Mesenchymal stem cell (in vitro differentiated cells and primary cell): ENCODE results near the gene FAAP100.

Experiments used
- DNase-seq: peaks from one replicate; pipeline ENCODE4 v3.0.0-alpha.2; 2013
- H2AFZ ChIP-seq: one replicate; pipeline ENCODE4 v1.6.1; 2013; ENCODE audit warnings: low read depth, mild to moderate bottlenecking, control low read depth, inconsistent platforms, low read length, moderate library complexity
- H2AK5ac ChIP-seq: 2 replicates; pipeline ENCODE4 v1.6.1; 2013; ENCODE audit warnings: low read length, moderate library complexity, mild to moderate bottlenecking, inconsistent platforms; ENCODE audit not compliant: severe bottlenecking
- H2BK120ac ChIP-seq: one replicate; pipeline ENCODE4 v1.6.1; 2013; ENCODE audit warnings: low read depth, mild to moderate bottlenecking, inconsistent platforms, low read length, moderate library complexity
- H2BK12ac ChIP-seq, 2 experiments: one replicate each; pipeline ENCODE4 v1.6.1; 2013; ENCODE audit warnings: inconsistent platforms in 2 of 2, low read length in 2 of 2, mild to moderate bottlenecking in 2 of 2, moderate library complexity in 2 of 2, control low read depth in 1 of 2
- H2BK15ac ChIP-seq: one replicate; pipeline ENCODE4 v1.6.1; 2013; ENCODE audit warnings: mild to moderate bottlenecking, low read depth, inconsistent platforms; ENCODE audit not compliant: poor library complexity, severe bottlenecking
- H2BK5ac ChIP-seq: 2 replicates; pipeline ENCODE4 v1.6.1; 2013; ENCODE audit warnings: low read depth, mild to moderate bottlenecking, low read length, control low read depth, inconsistent platforms; ENCODE audit not compliant: poor library complexity, severe bottlenecking
- H3K14ac ChIP-seq, 2 experiments: one replicate each; pipeline ENCODE4 v1.6.1; 2013; ENCODE audit warnings: inconsistent platforms in 2 of 2, low read length in 2 of 2, control low read depth in 1 of 2, mild to moderate bottlenecking in 1 of 2, moderate library complexity in 1 of 2
- H3K18ac ChIP-seq, 2 experiments: one replicate each; pipeline ENCODE4 v1.6.1; 2013; ENCODE audit warnings: inconsistent platforms in 2 of 2, low read length in 2 of 2, control low read depth in 1 of 2, low read depth in 1 of 2, mild to moderate bottlenecking in 1 of 2
- H3K23ac ChIP-seq, 2 experiments: one replicate each; pipeline ENCODE4 v1.6.1; 2013; ENCODE audit warnings: inconsistent platforms in 2 of 2, low read length in 2 of 2, mild to moderate bottlenecking in 2 of 2, moderate library complexity in 2 of 2, control low read depth in 1 of 2
- H3K27ac ChIP-seq: 2 replicates; pipeline ENCODE4 v1.5.1; 2013; ENCODE audit warnings: mild to moderate bottlenecking, moderate library complexity, low read length, control low read depth, inconsistent platforms; ENCODE audit not compliant: poor library complexity, severe bottlenecking
- H3K27me3 ChIP-seq, 2 experiments: 2 replicates each; pipeline versions ENCODE4 v1.6.1 to v1.7.0; 2013; ENCODE audit warnings: low read length in 2 of 2, mild to moderate bottlenecking in 2 of 2, moderate library complexity in 2 of 2, control low read depth in 1 of 2, inconsistent platforms in 1 of 2; ENCODE audit not compliant: control insufficient read depth in 1 of 2, insufficient read depth in 1 of 2
- H3K36me3 ChIP-seq, 2 experiments: 2 replicates each; pipeline versions ENCODE4 v1.6.1 to v1.7.0; 2013; ENCODE audit warnings: low read length in 2 of 2, control low read depth in 1 of 2, inconsistent platforms in 1 of 2, low read depth in 1 of 2, mild to moderate bottlenecking in 1 of 2; ENCODE audit not compliant: insufficient read depth in 2 of 2, control insufficient read depth in 1 of 2
- H3K4ac ChIP-seq, 2 experiments: one replicate each; pipeline ENCODE4 v1.6.1; 2013; ENCODE audit warnings: inconsistent platforms in 2 of 2, low read length in 2 of 2, mild to moderate bottlenecking in 2 of 2, moderate library complexity in 2 of 2, control low read depth in 1 of 2, low read depth in 1 of 2
- H3K4me1 ChIP-seq: 2 replicates; pipeline ENCODE4 v1.6.1; 2013; ENCODE audit warnings: low read depth, low read length, control low read depth; ENCODE audit not compliant: control insufficient read depth, insufficient read depth
- H3K4me2 ChIP-seq: 2 replicates; pipeline ENCODE4 v1.6.1; 2013; ENCODE audit warnings: low read length, mild to moderate bottlenecking, inconsistent platforms; ENCODE audit not compliant: poor library complexity, severe bottlenecking
- H3K4me3 ChIP-seq, 2 experiments: 2 replicates each; pipeline versions ENCODE4 v1.5.1 to v1.7.0; 2013; ENCODE audit warnings: low read length in 2 of 2, mild to moderate bottlenecking in 2 of 2, control low read depth in 1 of 2, low read depth in 1 of 2; ENCODE audit not compliant: insufficient read depth in 1 of 2
- H3K79me1 ChIP-seq: replicated peaks from 2 replicates; pipeline ENCODE4 v1.6.1; 2013; ENCODE audit warnings: mild to moderate bottlenecking, control low read depth, low read length, inconsistent platforms; ENCODE audit not compliant: poor library complexity, severe bottlenecking
- H3K9ac ChIP-seq: 2 replicates; pipeline ENCODE4 v1.7.0; 2013; ENCODE audit warnings: mild to moderate bottlenecking, low read length, moderate library complexity
- H3K9me3 ChIP-seq: 2 replicates; pipeline ENCODE4 v1.7.0; 2013; ENCODE audit warnings: mild to moderate bottlenecking, low read length; ENCODE audit not compliant: control insufficient read depth
- H4K8ac ChIP-seq: one replicate; pipeline ENCODE4 v1.6.1; 2013; ENCODE audit warnings: inconsistent platforms, mild to moderate bottlenecking, low read length, moderate library complexity
- H4K91ac ChIP-seq: one replicate; pipeline ENCODE4 v1.6.1; 2013; ENCODE audit warnings: mild to moderate bottlenecking, low read length, inconsistent platforms
- WGBS: methylation state at CpG from one replicate; pipeline ENCODE4 v1.1.7; 2013; ENCODE audit warnings: mixed read lengths; 5-methylcytosine and 5-hydroxymethylcytosine counted together

The FAAP100 gene

DNA sequence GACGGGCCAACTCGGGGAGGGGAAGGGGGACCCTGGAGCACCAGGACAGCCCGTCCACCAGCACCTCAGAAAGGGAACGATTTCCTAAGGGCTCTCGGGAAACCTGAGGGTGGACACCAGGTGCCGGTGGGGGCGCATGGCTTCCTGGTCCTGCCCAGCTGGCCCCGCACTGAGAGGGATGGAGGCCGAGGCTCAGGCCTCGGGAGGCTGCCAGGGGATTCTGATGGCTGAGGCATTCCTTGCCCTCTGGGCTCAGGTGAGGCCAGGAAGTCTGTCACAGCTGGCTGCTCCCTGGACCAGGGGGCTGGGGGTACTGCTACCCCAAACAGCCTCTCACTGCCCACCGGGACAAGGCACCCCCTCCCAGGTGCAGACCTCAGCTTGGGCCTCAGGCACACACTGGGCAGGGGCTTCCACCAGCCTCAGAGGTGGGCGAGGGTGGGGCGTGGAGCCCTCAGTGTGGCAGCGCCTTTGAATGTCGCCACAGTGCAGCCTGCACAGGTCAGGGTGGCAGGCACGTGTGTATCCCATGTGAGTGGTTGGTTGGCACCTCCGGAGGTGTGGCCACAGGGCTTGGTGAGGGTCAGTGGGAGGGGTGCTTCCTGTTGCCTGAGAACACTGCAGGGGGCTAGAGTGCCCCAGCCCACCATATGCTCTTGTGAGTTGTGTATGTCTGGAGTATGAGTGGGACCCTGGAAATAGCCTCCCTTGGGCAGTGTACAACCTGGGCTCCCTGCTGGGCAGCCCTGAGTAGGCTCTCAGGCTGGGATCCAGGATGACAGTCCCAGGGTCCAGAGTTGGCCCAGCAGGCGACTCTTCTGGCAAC lies 27.9 kb downstream of the FAAP100 start:
- Histone ChIP-seq H3K14ac (peak overlapping the region in 1 of 2 experiments; percentile 44), H3K27ac (no peak overlapping the region), H3K4ac (no peak overlapping the region), H3K4me3 (no peak overlapping the region), H3K27me3 (peaks cover 0 to 47% of the 10 kb centered on the region in 2 experiments), H2BK15ac (no peak overlapping the region), H2AK5ac (peak overlapping the region; percentile 62), H4K91ac (peak overlapping the region; percentile 70), H3K9ac (no peak overlapping the region), H3K18ac (no peak overlapping the region), H4K8ac (no peak overlapping the region), H2AFZ (no peak overlapping the region), H3K9me3 (no peaks in the 10 kb centered on the region), H2BK5ac (no peak overlapping the region), H3K23ac (no peak overlapping the region), H3K4me2 (no peak overlapping the region), H3K36me3 (peaks cover 0 to 4% of the 10 kb centered on the region in 2 experiments), H3K79me1 (peaks cover 4% of the 10 kb centered on the region), H2BK12ac (no peak overlapping the region), H3K4me1 (peaks cover 35% of the 10 kb centered on the region), H2BK120ac (no peak overlapping the region)
- DNase-seq: no peak
- 89% methylated on average over 18 of the region's 18 CpGs for WGBS

DNA sequence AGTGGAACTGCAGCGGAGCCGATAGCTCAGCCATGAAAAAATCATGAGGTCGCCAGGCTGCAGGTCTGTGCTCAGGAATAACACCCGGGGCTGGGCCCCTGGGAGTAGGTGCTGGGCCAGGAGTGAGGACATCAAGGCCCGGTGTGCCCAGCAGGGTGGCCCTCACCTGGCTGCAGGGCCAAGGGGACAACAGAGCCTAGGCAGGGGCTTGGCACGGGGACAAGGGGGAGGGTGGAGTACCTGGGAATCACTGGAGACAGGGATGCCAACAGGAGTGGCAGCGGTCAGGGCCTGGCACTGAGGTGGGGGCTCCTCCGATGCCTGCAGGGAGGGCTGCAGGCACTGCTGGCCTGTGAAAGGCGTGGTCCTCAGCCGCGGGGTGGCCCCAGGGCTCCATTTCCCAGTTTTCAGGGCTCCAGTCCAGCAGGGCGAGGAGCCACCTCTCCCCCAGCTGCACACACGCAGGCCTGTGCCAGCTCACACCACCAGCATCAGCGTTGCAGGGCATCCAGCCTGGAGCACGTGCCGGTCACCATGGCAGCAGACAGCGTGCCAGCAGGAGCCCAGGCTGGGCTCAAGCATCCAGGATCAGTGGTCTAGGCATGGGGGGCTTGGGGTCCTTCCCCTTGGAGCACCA lies 28.6 kb downstream of the FAAP100 start:
- Histone ChIP-seq H2AK5ac (peak overlapping the region; percentile 80), H3K14ac (peak overlapping the region in 1 of 2 experiments; percentile 61)

DNA sequence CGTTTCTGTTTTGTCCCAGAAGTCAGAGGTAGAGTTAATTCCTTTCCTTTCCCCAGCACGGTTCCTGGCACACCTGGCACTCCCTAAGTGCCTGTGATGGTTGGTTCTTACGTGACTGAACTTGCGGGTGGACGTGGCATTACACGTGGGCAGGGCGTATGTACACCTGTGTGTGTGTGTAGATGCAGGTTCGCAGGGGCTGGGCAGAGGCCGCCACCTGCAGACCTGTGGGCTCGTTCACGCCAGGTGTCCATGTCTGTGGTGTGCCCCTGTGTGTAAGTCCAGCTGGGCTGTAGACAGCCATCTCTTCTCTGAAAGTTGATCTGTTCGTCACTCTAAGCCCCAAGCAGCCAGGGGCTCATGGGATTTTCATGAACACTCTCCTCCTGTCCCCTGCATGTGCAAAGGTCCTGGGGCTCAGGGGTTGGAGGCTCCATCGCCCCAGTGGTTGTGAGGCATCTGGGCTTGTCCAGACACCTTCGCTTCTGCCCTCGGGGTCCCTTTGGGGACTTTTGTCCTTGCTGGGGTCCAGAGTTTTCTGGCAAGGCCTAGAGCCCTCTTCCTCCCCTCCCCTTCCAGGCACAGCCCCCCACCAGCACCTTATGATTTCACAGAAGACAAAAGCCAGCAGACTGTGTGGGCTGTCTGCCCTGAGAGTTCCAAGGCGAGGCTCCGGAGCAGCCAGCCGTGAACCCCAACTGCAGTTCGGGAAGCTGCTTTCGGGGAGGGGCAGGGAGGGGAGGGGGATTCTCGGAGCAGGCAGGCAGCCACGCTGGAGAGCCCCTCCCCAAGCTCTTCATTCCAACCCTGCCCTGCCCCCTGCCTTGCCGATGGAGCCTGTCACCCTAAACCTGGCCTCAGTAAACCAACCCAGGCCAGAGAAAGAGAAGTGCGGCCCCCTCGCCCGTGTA lies 29.4 kb downstream of the FAAP100 start:
- Histone ChIP-seq H4K91ac (no peak overlapping the region), H2AK5ac (peak overlapping the region; percentile 19), H2BK12ac (peak overlapping the region in 1 of 2 experiments; percentile 2), H3K9me3 (no peaks in the 10 kb centered on the region), H2BK15ac (no peak overlapping the region), H3K23ac (no peak overlapping the region), H3K9ac (peak overlapping the region; percentile 61), H3K27ac (peak overlapping the region; percentile 55), H3K4me2 (peak overlapping the region; percentile 19), H3K27me3 (peaks cover 0 to 34% of the 10 kb centered on the region in 2 experiments), H4K8ac (peak overlapping the region; percentile 38), H3K4me3 (peak overlapping the region in 1 of 2 experiments; percentile 60), H3K36me3 (peaks cover 0 to 7% of the 10 kb centered on the region in 2 experiments), H3K14ac (no peak overlapping the region), H3K4me1 (peaks cover 50% of the 10 kb centered on the region), H2AFZ (no peak overlapping the region), H2BK120ac (no peak overlapping the region), H2BK5ac (no peak overlapping the region), H3K4ac (no peak overlapping the region), H3K18ac (no peak overlapping the region), H3K79me1 (peaks cover 4% of the 10 kb centered on the region)
- WGBS: 76% methylated on average over 19 of the region's 26 CpGs
- DNase-seq: peak; percentile 56

More for the DNA sequence above, 28.6 kb downstream of the FAAP100 start:
- Histone ChIP-seq H2BK5ac (no peak overlapping the region), H3K27ac (peak overlapping the region; percentile 55), H3K9me3 (no peaks in the 10 kb centered on the region), H2BK12ac (no peak overlapping the region), H3K18ac (peak overlapping the region in 1 of 2 experiments; percentile 53), H3K79me1 (peaks cover 4% of the 10 kb centered on the region), H3K27me3 (peaks cover 0 to 39% of the 10 kb centered on the region in 2 experiments), H3K4me1 (peaks cover 43% of the 10 kb centered on the region), H2AFZ (no peak overlapping the region), H3K9ac (peak overlapping the region; percentile 61), H4K91ac (peak overlapping the region; percentile 70), H3K4me3 (peak overlapping the region in 1 of 2 experiments; percentile 60), H3K4ac (no peak overlapping the region), H2BK15ac (no peak overlapping the region), H4K8ac (no peak overlapping the region), H3K4me2 (peak overlapping the region; percentile 57), H3K36me3 (no peaks in the 10 kb centered on the region), H3K23ac (no peak overlapping the region), H2BK120ac (no peak overlapping the region)
- WGBS: 63% methylated on average over 17 of the region's 17 CpGs
- DNase-seq: no peak
